ENCODE measurements around the gene TENM3.

Gene TENM3

DNA sequence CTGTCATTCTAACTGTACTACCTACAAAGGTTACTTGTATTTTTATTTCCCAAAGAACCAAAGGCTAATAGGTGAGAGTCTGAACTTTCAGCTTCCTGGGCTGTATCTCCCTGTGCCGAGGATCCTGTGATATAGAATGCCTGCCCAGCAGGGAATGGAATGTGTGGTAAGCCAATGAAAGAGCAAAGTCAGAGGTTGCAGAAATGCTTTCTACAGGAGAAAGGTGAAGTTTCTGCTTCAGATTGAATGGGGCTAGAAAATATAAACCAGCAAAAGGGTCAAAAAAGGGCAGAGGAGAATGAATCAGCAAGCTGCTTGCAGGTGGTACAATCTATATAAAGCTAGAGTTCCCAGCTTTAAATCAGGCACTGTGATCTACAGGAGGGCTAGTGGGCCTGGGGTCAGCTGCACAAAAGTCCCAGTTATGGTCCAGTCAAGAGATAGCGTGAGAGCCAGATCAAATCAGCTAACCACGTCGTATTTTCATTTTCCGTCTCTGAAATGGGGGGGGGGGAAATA lies 527.9 kb downstream of the TENM3 start:
- TF ChIP-seq, protein P1, sequence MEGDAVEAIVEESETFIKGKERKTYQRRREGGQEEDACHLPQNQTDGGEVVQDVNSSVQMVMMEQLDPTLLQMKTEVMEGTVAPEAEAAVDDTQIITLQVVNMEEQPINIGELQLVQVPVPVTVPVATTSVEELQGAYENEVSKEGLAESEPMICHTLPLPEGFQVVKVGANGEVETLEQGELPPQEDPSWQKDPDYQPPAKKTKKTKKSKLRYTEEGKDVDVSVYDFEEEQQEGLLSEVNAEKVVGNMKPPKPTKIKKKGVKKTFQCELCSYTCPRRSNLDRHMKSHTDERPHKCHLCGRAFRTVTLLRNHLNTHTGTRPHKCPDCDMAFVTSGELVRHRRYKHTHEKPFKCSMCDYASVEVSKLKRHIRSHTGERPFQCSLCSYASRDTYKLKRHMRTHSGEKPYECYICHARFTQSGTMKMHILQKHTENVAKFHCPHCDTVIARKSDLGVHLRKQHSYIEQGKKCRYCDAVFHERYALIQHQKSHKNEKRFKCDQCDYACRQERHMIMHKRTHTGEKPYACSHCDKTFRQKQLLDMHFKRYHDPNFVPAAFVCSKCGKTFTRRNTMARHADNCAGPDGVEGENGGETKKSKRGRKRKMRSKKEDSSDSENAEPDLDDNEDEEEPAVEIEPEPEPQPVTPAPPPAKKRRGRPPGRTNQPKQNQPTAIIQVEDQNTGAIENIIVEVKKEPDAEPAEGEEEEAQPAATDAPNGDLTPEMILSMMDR (IDR thresholded peaks at IDR 0.05; ENCODE audit: control extremely low read depth, extremely low read depth, low read depth, missing control alignments) = no peak
- ChIA-PET CTCF (no interaction called here), POLR2A (no interaction called here)
- no peak for DNase-seq (ENCODE audit: extremely low spot score)

DNA sequence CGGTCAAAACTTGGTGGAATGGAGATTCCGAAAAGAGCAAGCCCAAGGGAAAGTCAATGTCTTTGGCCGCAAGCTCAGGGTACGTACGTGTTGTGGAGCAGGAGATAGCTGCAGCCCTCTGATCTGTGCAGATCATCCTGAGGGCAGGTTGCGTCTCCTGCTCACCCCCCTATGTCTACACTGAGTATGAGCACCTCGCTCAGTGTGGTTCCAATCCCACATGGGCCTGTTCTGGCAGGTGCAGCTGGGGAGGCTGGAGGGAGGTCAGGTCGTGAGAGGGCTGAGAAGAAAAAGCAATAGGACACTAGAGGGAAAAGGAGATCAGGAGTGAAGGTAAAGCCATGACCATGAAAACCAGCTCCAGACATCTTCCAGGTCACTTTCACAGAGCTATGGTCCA lies 531.9 kb downstream of the TENM3 start:
- POLR2A ChIA-PET = no interaction called here
- CTCF ChIA-PET = no interaction called here
- TF ChIP-seq, protein P1 (IDR thresholded peaks at IDR 0.05; ENCODE audit: control extremely low read depth, extremely low read depth, low read depth, missing control alignments) = no peak
- DNase-seq (ENCODE audit: extremely low spot score) = no peak

DNA sequence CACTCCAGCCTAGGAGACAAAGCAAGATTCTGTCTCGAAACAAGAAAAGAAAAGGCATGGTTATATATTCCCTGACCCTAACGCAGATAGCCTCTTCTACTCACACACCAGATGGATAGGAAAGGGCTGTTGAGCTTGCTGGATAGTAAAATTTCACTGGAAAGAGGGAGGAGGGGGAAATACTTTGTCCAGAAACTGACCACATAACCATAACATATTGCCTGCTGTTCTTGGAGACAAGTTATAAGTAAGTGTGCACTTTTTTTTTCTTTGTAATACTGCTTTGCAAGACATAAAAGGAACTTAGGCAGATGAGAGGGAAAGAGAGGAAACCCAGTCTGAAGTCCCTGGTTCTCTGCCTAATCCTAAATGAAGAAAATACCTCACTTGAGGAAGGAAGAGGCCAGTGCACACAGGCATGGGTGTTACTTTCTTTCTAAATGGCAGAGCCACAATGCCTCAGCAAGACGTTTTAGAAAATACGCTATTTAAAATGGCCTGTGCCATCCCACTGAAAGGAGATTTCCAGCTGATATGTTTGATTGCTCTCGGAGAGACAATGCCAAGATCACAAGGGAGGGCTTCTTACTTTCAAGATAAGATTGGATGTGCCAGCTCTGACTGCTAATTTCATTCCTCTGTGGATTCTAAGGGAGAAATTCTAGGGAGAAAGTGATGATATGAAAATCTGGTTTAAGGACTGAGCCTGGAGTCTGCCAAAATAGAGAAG lies 533.3 kb downstream of the TENM3 start:
- ChIA-PET POLR2A (no interaction called here), CTCF (no interaction called here)
- TF ChIP-seq, protein P1 (IDR thresholded peaks at IDR 0.05; ENCODE audit: control extremely low read depth, extremely low read depth, low read depth, missing control alignments) = no peak
- no peak for DNase-seq (ENCODE audit: extremely low spot score)

DNA sequence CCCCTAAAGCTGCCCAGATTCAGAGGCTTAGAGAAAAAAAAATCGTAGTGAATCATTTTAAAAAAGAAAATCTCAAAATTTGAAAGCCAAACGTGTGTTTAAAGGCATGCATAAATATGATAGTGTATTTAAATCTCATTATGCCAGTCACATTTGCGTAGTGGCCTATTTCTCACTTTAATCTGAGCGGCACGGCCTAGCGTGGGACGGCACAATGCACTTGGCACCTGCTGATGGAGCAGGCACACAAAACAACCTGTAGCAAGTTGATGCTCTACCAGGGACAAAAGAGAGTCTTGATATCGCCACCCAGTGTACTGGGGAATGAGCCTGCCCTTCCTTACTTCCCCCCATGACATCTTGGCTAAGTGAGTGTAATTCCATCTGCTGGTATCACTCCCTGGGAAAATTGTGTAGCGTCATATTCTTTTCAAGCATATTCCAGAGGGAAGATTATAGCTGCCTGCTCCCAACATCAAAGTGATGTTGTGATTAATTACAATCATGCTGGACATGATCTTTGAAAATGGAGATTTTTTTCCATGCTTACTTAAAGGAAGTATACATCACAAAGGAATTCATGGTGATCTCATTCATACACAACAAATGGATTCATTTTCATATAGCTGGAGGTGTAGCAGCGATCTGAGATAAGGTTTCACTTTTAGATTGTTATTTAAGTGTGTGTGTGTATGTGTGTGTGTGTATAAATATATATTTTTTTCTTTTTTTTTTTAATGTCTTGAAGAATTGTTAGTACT lies 535.2 kb downstream of the TENM3 start:
- DNase-seq (ENCODE audit: extremely low spot score) = no peak
- TF ChIP-seq, protein P1 (IDR thresholded peaks at IDR 0.05; ENCODE audit: control extremely low read depth, extremely low read depth, low read depth, missing control alignments) = no peak
- POLR2A ChIA-PET = no interaction called here
- CTCF ChIA-PET = interaction anchor here (1.0 to 1.1 kb wide), 2 partner anchors 9 to 67 kb away, joined by 3 read pairs; no protein-coding TSS in a partner anchor

DNA sequence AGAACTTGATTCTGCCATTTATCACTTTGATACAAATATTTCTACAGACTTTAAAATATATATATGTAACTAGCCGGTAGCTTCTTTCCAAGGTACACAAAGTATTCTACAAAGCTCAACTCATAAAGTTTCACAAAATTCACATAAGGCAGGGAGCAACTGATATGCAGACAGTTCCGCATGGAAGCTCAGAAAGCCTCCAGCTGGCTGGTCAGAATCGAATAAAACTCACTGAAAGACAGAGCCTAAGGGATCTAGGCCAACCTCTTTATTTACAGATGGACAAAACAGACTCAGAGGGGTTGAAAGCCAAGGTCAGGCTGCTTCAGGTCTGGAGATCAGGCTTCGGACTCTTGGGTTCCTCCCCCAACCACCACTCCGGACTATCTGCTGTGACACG lies 543.8 kb downstream of the TENM3 start:
- POLR2A ChIA-PET = no interaction called here
- DNase-seq (ENCODE audit: extremely low spot score) = no peak
- CTCF ChIA-PET = interaction anchor here (1.3 kb wide), 1 partner anchor 18 kb away, joined by 5 read pairs; no protein-coding TSS in a partner anchor
- TF ChIP-seq, protein P1 (IDR thresholded peaks at IDR 0.05; ENCODE audit: control extremely low read depth, extremely low read depth, low read depth, missing control alignments) = no peak

DNA sequence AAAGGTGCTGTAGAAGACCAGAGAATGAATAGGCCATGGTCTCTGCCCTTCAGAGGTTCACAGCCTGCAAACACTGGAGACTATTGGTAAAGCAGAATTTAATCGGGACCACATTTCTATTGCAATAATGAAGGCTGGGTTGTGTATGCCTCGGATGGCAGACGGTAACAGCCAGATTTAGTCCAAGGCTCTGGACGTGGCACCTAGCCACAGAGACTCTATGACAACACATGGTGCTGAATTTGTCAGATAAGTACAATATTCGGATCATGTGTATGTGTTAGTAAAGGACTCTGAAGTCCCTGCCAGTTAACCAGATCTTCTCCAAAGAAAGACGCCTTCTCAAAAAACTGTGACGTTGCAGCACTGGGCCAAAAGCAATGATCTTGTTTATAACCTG lies 545.0 kb downstream of the TENM3 start:
- TF ChIP-seq, protein P1 (IDR thresholded peaks at IDR 0.05; ENCODE audit: control extremely low read depth, extremely low read depth, low read depth, missing control alignments) = no peak

More for the DNA sequence above, 545.0 kb downstream of the TENM3 start:
- DNase-seq (ENCODE audit: extremely low spot score) = no peak
- POLR2A ChIA-PET = no interaction called here
- CTCF ChIA-PET = interaction anchor here (1.0 to 1.3 kb wide), 2 partner anchors 8 to 17 kb away, joined by 3 to 5 read pairs; no protein-coding TSS in a partner anchor

All from GM10248 (cell line).